GM23338 (cell line): ENCODE data around the gene MIF. TPM values are rescaled to one million over a fixed set of nuclear protein-coding genes. Genes with fewer than 3 reads are reported as not detected.

ENCODE experiments used
- CREB1 ChIP-seq: fragments of 250-450 bp; sonication (Bioruptor Pico); IDR thresholded peaks from 2 replicates; pipeline ENCODE4 v1.5.0; 2020; ENCODE audit warnings: low read depth, mild to moderate bottlenecking, moderate library complexity
- EZH2 ChIP-seq: fragments of 200-600 bp; sonication (generic); IDR thresholded peaks from one replicate; pipeline ENCODE4 v1.8.0; 2017; ENCODE audit warnings: antibody characterized with exemption, mild to moderate bottlenecking, low read depth; ENCODE audit not compliant: unreplicated experiment
- EZH2phosphoT487 ChIP-seq: fragments of 200-600 bp; sonication (generic); IDR thresholded peaks from one replicate; pipeline ENCODE4 v1.8.1; 2018; ENCODE audit warnings: antibody characterized with exemption; ENCODE audit not compliant: unreplicated experiment
- JUNB ChIP-seq: IDR thresholded peaks from one replicate; pipeline ENCODE4 v1.6.1; 2016; ENCODE audit warnings: antibody characterized with exemption; ENCODE audit not compliant: unreplicated experiment
- NANOG ChIP-seq: IDR thresholded peaks from 2 replicates; pipeline ENCODE4 v1.6.1; 2016; ENCODE audit warnings: antibody characterized with exemption, borderline replicate concordance
- REST ChIP-seq: IDR thresholded peaks from one replicate; pipeline ENCODE4 v1.6.1; 2018; ENCODE audit warnings: antibody characterized with exemption; ENCODE audit not compliant: unreplicated experiment
- ZNF114 ChIP-seq: fragments of 250-450 bp; sonication (Bioruptor Pico); IDR thresholded peaks from 2 replicates; pipeline ENCODE4 v1.5.0; 2020; ENCODE audit warnings: mild to moderate bottlenecking, moderate library complexity
- ZNF331 ChIP-seq: fragments of 250-450 bp; sonication (Bioruptor Pico); IDR thresholded peaks from 2 replicates; pipeline ENCODE4 v1.5.0; 2020; ENCODE audit warnings: low read depth, mild to moderate bottlenecking, moderate library complexity
- ZNF462 ChIP-seq: fragments of 250-450 bp; sonication (Bioruptor Pico); IDR thresholded peaks from 2 replicates; pipeline ENCODE4 v1.5.0; 2020; ENCODE audit warnings: mild to moderate bottlenecking, moderate library complexity
- polyA plus RNA-seq: library from polyadenylated mRNA; unstranded; fragments of >200 nt; fragmentation: Nextera tagmentation; extraction: Ambion mirVana; gene quantifications from 2 replicates; pipeline ENCODE4 v1.2.1, GENCODE V29; 2016
- total RNA-seq: library from RNA; depleted of rRNA; stranded (reverse); fragments of >200 nt; shearing (Covaris generic); gene quantifications from 2 replicates; pipeline ENCODE4 v1.2.3, GENCODE V29; 2014

The MIF gene
- total and polyA plus RNA-seq, 2 experiments from 2014 or later: 800 to 5,205 TPM

- TF ChIP-seq ZNF462 (CRISPR knock-in tag) (no peak), ZNF331 (CRISPR knock-in tag) (no peak), EZH2 (no peak), ZNF114 (CRISPR knock-in tag) (no peak), JUNB (no peak), EZH2phosphoT487 (no peak), REST (no peak), NANOG (no peak), CREB1 (CRISPR knock-in tag) (no peak)
Observed at GRCh38 chr22:23922921-23923320, 28.7 kb downstream of the MIF start (continued).
